B cell (primary cell): ENCODE results near the gene CYP8B1. TPM values are rescaled to one million over a fixed set of nuclear protein-coding genes. Genes with fewer than 3 reads are reported as not detected.

ENCODE experiments used
- ATAC-seq: fragments of 200-7000 bp; cut with Tn5 transposase; one replicate; pipeline ENCODE4 v1.10.0; 2021; ENCODE audit warnings: low read depth, mild to moderate bottlenecking, moderate number of reproducible peaks, moderate library complexity
- CTCF ChIA-PET: fragments of 350-600 bp; sonication (Branson Sonifier 250); formaldehyde crosslinking; loops from one replicate; lab custom pipeline; 2021; ENCODE audit warnings: antibody characterized with exemption, inconsistent platforms; lab: Charles Lee
- POLR2A ChIA-PET: fragments of 350-600 bp; sonication (Branson Sonifier 250); formaldehyde crosslinking; loops from one replicate; lab custom pipeline; 2021; ENCODE audit warnings: antibody characterized with exemption; lab: Charles Lee
- DNase-seq: peaks from one replicate; pipeline ENCODE4 v3.0.0; 2013
- H2AFZ ChIP-seq: 2 replicates; pipeline ENCODE4 v1.6.1; 2012; ENCODE audit warnings: mild to moderate bottlenecking, low read depth, low read length; ENCODE audit not compliant: insufficient read depth, poor library complexity, severe bottlenecking
- H3K27ac ChIP-seq, 2 donors: 1 replicate in 1 of 2; 2 replicates in 1 of 2; pipeline ENCODE4 v1.5.1; 2012 to 2013; ENCODE audit warnings: low read length in 2 of 2, mild to moderate bottlenecking in 2 of 2, moderate library complexity in 1 of 2
- H3K27me3 ChIP-seq, 4 experiments: fragments of 200-600 bp in 1 of 4; sonication (generic) in 1 of 4; replicated peaks in 1 of 4; 1 replicate in 2 of 4; 2 replicates in 2 of 4; pipeline versions ENCODE4 v1.6.1 to v1.7.0; 2013 to 2016; ENCODE audit warnings: low read length in 3 of 4, mild to moderate bottlenecking in 2 of 4, mixed read lengths in 1 of 4, moderate library complexity in 1 of 4; ENCODE audit not compliant: insufficient read depth in 4 of 4, control insufficient read depth in 3 of 4; ENCODE audit errors: control extremely low read depth in 1 of 4
- H3K36me3 ChIP-seq, 2 experiments: replicated peaks in 1 of 2; 1 replicate in 1 of 2; 2 replicates in 1 of 2; pipeline versions ENCODE4 v1.6.1 to v1.7.1; 2013; ENCODE audit warnings: low read length in 1 of 2; ENCODE audit not compliant: insufficient read depth in 2 of 2, control insufficient read depth in 1 of 2; ENCODE audit errors: control extremely low read depth in 1 of 2, extremely low read depth in 1 of 2
- H3K4me1 ChIP-seq, 2 donors: fragments of 200-600 bp in 1 of 2; sonication (generic) in 1 of 2; 1 replicate in 1 of 2; 2 replicates in 1 of 2; pipeline versions ENCODE4 v1.5.1 to v1.6.1; 2013 to 2017; ENCODE audit warnings: low read length in 2 of 2; ENCODE audit not compliant: control insufficient read depth in 2 of 2, insufficient read depth in 2 of 2
- H3K4me2 ChIP-seq: replicated peaks from 2 replicates; pipeline ENCODE3; 2012; ENCODE audit warnings: mild to moderate bottlenecking, low read depth, low read length; ENCODE audit not compliant: poor library complexity, severe bottlenecking
- H3K4me3 ChIP-seq, 5 experiments: fragments of 200-600 bp in 1 of 5; sonication (generic) in 1 of 5; 1 replicate in 3 of 5; 2 replicates in 2 of 5; pipeline versions ENCODE4 v1.5.1 to v1.7.0; 2011 to 2016; ENCODE audit warnings: low read length in 4 of 5, mild to moderate bottlenecking in 4 of 5, low read depth in 2 of 5, control low read depth in 1 of 5, moderate library complexity in 1 of 5; ENCODE audit not compliant: insufficient read depth in 1 of 5; ENCODE audit errors: control extremely low read depth in 1 of 5, extremely low read depth in 1 of 5
- H3K79me2 ChIP-seq: fragments of 200-600 bp; sonication (generic); one replicate; pipeline ENCODE4 v1.6.0; 2016; ENCODE audit warnings: low read length; ENCODE audit not compliant: control insufficient read depth, insufficient read depth
- H3K9ac ChIP-seq: fragments of 200-600 bp; sonication (generic); 2 replicates; pipeline ENCODE4 v1.6.1; 2017; ENCODE audit warnings: mild to moderate bottlenecking, low read length, moderate library complexity
- H3K9me3 ChIP-seq, 3 donors: one replicate each; pipeline versions ENCODE4 v1.6.1 to v1.7.1; 2013; ENCODE audit warnings: low read length in 2 of 3; ENCODE audit not compliant: control insufficient read depth in 2 of 3, insufficient read depth in 1 of 3; ENCODE audit errors: control extremely low read depth in 1 of 3
- H4K20me1 ChIP-seq: 2 replicates; pipeline ENCODE4 v1.6.0; 2012; ENCODE audit warnings: mild to moderate bottlenecking, low read length; ENCODE audit not compliant: insufficient read depth, control insufficient read depth, poor library complexity, severe bottlenecking
- H3K27ac Mint-ChIP-seq: one replicate; pipeline ENCODE4 v1.8.0; 2021; ENCODE audit warnings: mixed read lengths
- H3K27me3 Mint-ChIP-seq: one replicate; pipeline ENCODE4 v1.8.0; 2021; ENCODE audit warnings: mixed read lengths
- H3K4me1 Mint-ChIP-seq: one replicate; pipeline ENCODE4 v1.8.0; 2021; ENCODE audit warnings: mixed read lengths
- H3K4me3 Mint-ChIP-seq: one replicate; pipeline ENCODE4 v1.8.0; 2021; ENCODE audit warnings: mixed read lengths
- H3K9me3 Mint-ChIP-seq: one replicate; pipeline ENCODE4 v1.8.0; 2022; ENCODE audit warnings: mixed read lengths; ENCODE audit not compliant: insufficient read depth
- CTCF ChIP-seq: fragments of 200-600 bp; IDR thresholded peaks from one replicate; pipeline ENCODE4 v1.8.0; 2022; ENCODE audit warnings: antibody characterized with exemption, mild to moderate bottlenecking
- EZH2 ChIP-seq: IDR thresholded peaks from 2 replicates; pipeline ENCODE4 v1.6.1; 2012; ENCODE audit warnings: borderline replicate concordance, low read depth, mild to moderate bottlenecking, moderate library complexity, low read length; ENCODE audit not compliant: insufficient read depth, poor library complexity, severe bottlenecking
- WGBS: methylation state at CpG from one replicate; pipeline ENCODE4 v1.1.5; 2013; ENCODE audit warnings: missing lambda C conversion rate; ENCODE audit not compliant: insufficient coverage; 5-methylcytosine and 5-hydroxymethylcytosine counted together
- intact Hi-C: fragments of 100-400 bp; cut with micrococcal nuclease; formaldehyde crosslinking; loops from one replicate; pipeline ENCODE4 v1.10.0; 2022
- polyA plus RNA-seq: library from polyadenylated mRNA; depleted of rRNA; stranded (reverse); fragments of >200 nt; gene quantifications from 2 replicates; pipeline ENCODE4 v1.2.3, GENCODE V29; 2012
- total RNA-seq, 2 donors: library from RNA; stranded (reverse); fragments of 120-200 nt in 1 of 2; gene quantifications; 1 replicate in 1 of 2; 2 replicates in 1 of 2; pipeline versions ENCODE4 v1.2.3 to v1.2.4, GENCODE V29; 2013 to 2022

The CYP8B1 gene
- total and polyA plus RNA-seq, 2 donors (not counting 1 experiment from before 2014, with no cell fraction given), result not detected

GRCh38 chr3:42867138-42867537 is 8.5 kb downstream of the CYP8B1 start:
- no peaks in the 10 kb centered on the region for H3K9me3 Mint-ChIP-seq
- CTCF ChIA-PET, result no interaction called here

GRCh38 chr3:42865256-42865655 is 10.4 kb downstream of the CYP8B1 start:
- no peaks in the 10 kb centered on the region for H3K9me3 Mint-ChIP-seq
- TF ChIP-seq CTCF (no peak), EZH2 (no peak)
- no peaks in the 10 kb centered on the region for H3K27me3 Mint-ChIP-seq
- H3K36me3 ChIP-seq, result no peaks in the 10 kb centered on the region
- no peak overlapping the region for H3K4me3 Mint-ChIP-seq
- ChIA-PET POLR2A (no interaction called here), CTCF (no interaction called here)
- H3K4me1 Mint-ChIP-seq, result no peaks in the 10 kb centered on the region
- no peak overlapping the region for H2AFZ ChIP-seq
- H3K9ac ChIP-seq, result no peak overlapping the region
- no peaks in the 10 kb centered on the region for H3K79me2 ChIP-seq
- no peaks in the 10 kb centered on the region for H4K20me1 ChIP-seq
- intact Hi-C loops, result no loop called here
- no peak for DNase-seq
- no peaks in the 10 kb centered on the region for H3K4me1 ChIP-seq
- no peak overlapping the region for H3K27ac Mint-ChIP-seq
- no peak overlapping the region for H3K27ac ChIP-seq
- no peak overlapping the region for H3K4me2 ChIP-seq
- ATAC-seq, result no peak
- no peaks in the 10 kb centered on the region for H3K9me3 ChIP-seq
- H3K4me3 ChIP-seq, result no peak overlapping the region
- no peaks in the 10 kb centered on the region for H3K27me3 ChIP-seq
- WGBS, result 98% methylated on average over 7 of the region's 8 CpGs

More at GRCh38 chr3:42867138-42867537, 8.5 kb downstream of the CYP8B1 start:
- 96% methylated on average over 4 of the region's 7 CpGs for WGBS
- intact Hi-C loops, result no loop called here
- Histone ChIP-seq H3K4me3 (no peak overlapping the region), H3K27ac (no peak overlapping the region), H3K9me3 (no peaks in the 10 kb centered on the region), H3K36me3 (no peaks in the 10 kb centered on the region), H3K79me2 (no peaks in the 10 kb centered on the region), H3K4me1 (no peaks in the 10 kb centered on the region), H3K27me3 (no peaks in the 10 kb centered on the region), H4K20me1 (no peaks in the 10 kb centered on the region), H3K9ac (no peak overlapping the region), H3K4me2 (no peak overlapping the region), H2AFZ (no peak overlapping the region)
- Mint-ChIP-seq H3K27me3 (peaks cover under 1% of the 10 kb centered on the region), H3K4me1 (no peaks in the 10 kb centered on the region), H3K27ac (no peak overlapping the region), H3K4me3 (no peak overlapping the region)
- DNase-seq (no peak), ATAC-seq (no peak)
- POLR2A ChIA-PET, result no interaction called here
- TF ChIP-seq EZH2 (no peak), CTCF (no peak)
